K562 (cell line): ENCODE data around the gene GGPS1. TPM values are rescaled to one million over a fixed set of nuclear protein-coding genes. Genes with fewer than 3 reads are reported as not detected.

Experiments used
- polyA plus RNA-seq, 8 experiments: library from polyadenylated mRNA; depleted of rRNA in 4 of 8; stranded (reverse) in 5 of 8; unstranded in 3 of 8; fragments of >200 nt; fragmentation: Nextera tagmentation in 2 of 8; fragmentation: Illumina TruSeq in 1 of 8; extraction: Ambion mirVana in 2 of 8; extraction: Trizol in 1 of 8; gene quantifications; 2 replicates each; pipeline versions ENCODE4 v1.2.1 to v1.2.3, GENCODE V29; 2011 to 2014; ENCODE audit warnings: inconsistent platforms in 1 of 8, missing spikeins in 1 of 8
- total RNA-seq, 7 experiments: library from RNA; depleted of rRNA in 6 of 7; stranded (reverse); fragments of >200 nt in 6 of 7; fragmentation: Illumina TruSeq in 2 of 7; extraction: Trizol in 2 of 7; gene quantifications; 2 replicates each; pipeline versions ENCODE4 v1.2.1 to v1.2.3, GENCODE V29; 2011 to 2021; ENCODE audit warnings: low replicate concordance in 1 of 7
- TF ChIP-seq, protein P1 (sequence below), 2 experiments: fragments of 450-650 bp in 1 of 2; sonication (generic) in 1 of 2; formaldehyde crosslinking in 1 of 2; IDR thresholded peaks; 2 replicates each; pipeline versions ENCODE4 v1.7.1 to v1.9.0; 2016 to 2022; ENCODE audit warnings: inconsistent platforms in 1 of 2, mild to moderate bottlenecking in 1 of 2, missing genetic modification reagents in 1 of 2

The GGPS1 gene
- total and polyA plus RNA-seq, 9 of the 15 experiments (the other 6 are each of a cell fraction or from before 2014, with no cell fraction given), result 18.8 to 104 (median 56.3) TPM

- TF ChIP-seq, protein P1, sequence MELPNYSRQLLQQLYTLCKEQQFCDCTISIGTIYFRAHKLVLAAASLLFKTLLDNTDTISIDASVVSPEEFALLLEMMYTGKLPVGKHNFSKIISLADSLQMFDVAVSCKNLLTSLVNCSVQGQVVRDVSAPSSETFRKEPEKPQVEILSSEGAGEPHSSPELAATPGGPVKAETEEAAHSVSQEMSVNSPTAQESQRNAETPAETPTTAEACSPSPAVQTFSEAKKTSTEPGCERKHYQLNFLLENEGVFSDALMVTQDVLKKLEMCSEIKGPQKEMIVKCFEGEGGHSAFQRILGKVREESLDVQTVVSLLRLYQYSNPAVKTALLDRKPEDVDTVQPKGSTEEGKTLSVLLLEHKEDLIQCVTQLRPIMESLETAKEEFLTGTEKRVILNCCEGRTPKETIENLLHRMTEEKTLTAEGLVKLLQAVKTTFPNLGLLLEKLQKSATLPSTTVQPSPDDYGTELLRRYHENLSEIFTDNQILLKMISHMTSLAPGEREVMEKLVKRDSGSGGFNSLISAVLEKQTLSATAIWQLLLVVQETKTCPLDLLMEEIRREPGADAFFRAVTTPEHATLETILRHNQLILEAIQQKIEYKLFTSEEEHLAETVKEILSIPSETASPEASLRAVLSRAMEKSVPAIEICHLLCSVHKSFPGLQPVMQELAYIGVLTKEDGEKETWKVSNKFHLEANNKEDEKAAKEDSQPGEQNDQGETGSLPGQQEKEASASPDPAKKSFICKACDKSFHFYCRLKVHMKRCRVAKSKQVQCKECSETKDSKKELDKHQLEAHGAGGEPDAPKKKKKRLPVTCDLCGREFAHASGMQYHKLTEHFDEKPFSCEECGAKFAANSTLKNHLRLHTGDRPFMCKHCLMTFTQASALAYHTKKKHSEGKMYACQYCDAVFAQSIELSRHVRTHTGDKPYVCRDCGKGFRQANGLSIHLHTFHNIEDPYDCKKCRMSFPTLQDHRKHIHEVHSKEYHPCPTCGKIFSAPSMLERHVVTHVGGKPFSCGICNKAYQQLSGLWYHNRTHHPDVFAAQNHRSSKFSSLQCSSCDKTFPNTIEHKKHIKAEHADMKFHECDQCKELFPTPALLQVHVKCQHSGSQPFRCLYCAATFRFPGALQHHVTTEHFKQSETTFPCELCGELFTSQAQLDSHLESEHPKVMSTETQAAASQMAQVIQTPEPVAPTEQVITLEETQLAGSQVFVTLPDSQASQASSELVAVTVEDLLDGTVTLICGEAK (IDR thresholded peaks at IDR 0.05), result 0 out of 2 replicates have a peak, but pooled peaks have one; percentile 21
- TF ChIP-seq, protein P1 (CRISPR knock-in tag; IDR thresholded peaks at IDR 0.05), result no peak
Measured at GRCh38 chr1:235326719-235327558, 1.4 kb upstream of the GGPS1 start (continued).
